Neural cell (in vitro differentiated cells): Measurements from ENCODE around the gene EFCAB12. TPM values are rescaled to one million over a fixed set of nuclear protein-coding genes. Genes with fewer than 3 reads are reported as not detected.

ENCODE experiments used
- H2AFZ ChIP-seq: fragments of 200-600, 300-800 bp; sonication (generic), shearing (Covaris generic); 2 replicates; pipeline ENCODE4 v1.6.0; 2014; ENCODE audit warnings: low read depth, mild to moderate bottlenecking, antibody characterized with exemption, low read length, moderate library complexity
- H3F3A ChIP-seq: fragments of 200-600 bp; shearing (Covaris generic); 2 replicates; pipeline ENCODE4 v1.6.1; 2016; ENCODE audit warnings: mild to moderate bottlenecking, moderate library complexity, mixed read lengths, antibody characterized with exemption, low read length; ENCODE audit not compliant: insufficient read depth, poor library complexity, severe bottlenecking
- H3K27ac ChIP-seq: fragments of 200-600, 300-800 bp; sonication (generic), shearing (Covaris generic); 2 replicates; pipeline ENCODE4 v1.5.1; 2014; ENCODE audit warnings: mild to moderate bottlenecking, low read length, moderate library complexity
- H3K27me3 ChIP-seq: fragments of 300-800, 200-600 bp; sonication (generic), shearing (Covaris generic); 2 replicates; pipeline ENCODE4 v1.6.0; 2014; ENCODE audit warnings: mild to moderate bottlenecking, low read depth, low read length, moderate library complexity; ENCODE audit not compliant: insufficient read depth
- H3K36me3 ChIP-seq: fragments of 300-800, 200-600 bp; sonication (generic), shearing (Covaris generic); 2 replicates; pipeline ENCODE4 v1.5.1; 2014; ENCODE audit warnings: mild to moderate bottlenecking, antibody characterized with exemption, low read length, moderate library complexity; ENCODE audit not compliant: insufficient read depth
- H3K4me2 ChIP-seq: fragments of 300-800, 200-600 bp; sonication (generic), shearing (Covaris generic); 2 replicates; pipeline ENCODE4 v1.6.0; 2014; ENCODE audit warnings: mild to moderate bottlenecking, low read length
- H3K4me3 ChIP-seq: fragments of 300-800, 200-600 bp; sonication (generic), shearing (Covaris generic); 2 replicates; pipeline ENCODE4 v1.5.1; 2014; ENCODE audit warnings: mild to moderate bottlenecking, low read length, moderate library complexity
- H3K79me2 ChIP-seq: fragments of 200-600 bp; shearing (Covaris generic); replicated peaks from 2 replicates; pipeline ENCODE4 v1.6.0; 2014; ENCODE audit warnings: mild to moderate bottlenecking, low read length, moderate library complexity; ENCODE audit not compliant: insufficient read depth
- H3K9ac ChIP-seq: fragments of 300-800, 200-600 bp; sonication (generic), shearing (Covaris generic); 2 replicates; pipeline ENCODE4 v1.6.1; 2016; ENCODE audit warnings: mild to moderate bottlenecking, low read length, mixed read lengths
- H3K9me2 ChIP-seq: fragments of 200-600 bp; shearing (Covaris generic); 2 replicates; pipeline ENCODE4 v1.6.1; 2016; ENCODE audit warnings: mild to moderate bottlenecking, low read length, mixed read lengths; ENCODE audit not compliant: insufficient read depth
- H3K9me3 ChIP-seq: fragments of 200-600, 300-800 bp; sonication (generic), shearing (Covaris generic); 2 replicates; pipeline ENCODE4 v1.6.1; 2016; ENCODE audit warnings: mild to moderate bottlenecking, mixed run types, low read length, moderate library complexity, mixed read lengths
- H4K20me1 ChIP-seq: fragments of 200-600 bp; shearing (Covaris generic); 2 replicates; pipeline ENCODE4 v1.6.1; 2016; ENCODE audit warnings: mild to moderate bottlenecking, mixed run types; ENCODE audit not compliant: insufficient read depth
- EP300 ChIP-seq: fragments of 450-650 bp; conservative IDR thresholded peaks from 2 replicates; pipeline ENCODE4 v1.6.1; 2014; ENCODE audit warnings: antibody characterized with exemption, mild to moderate bottlenecking, moderate library complexity; ENCODE audit not compliant: poor library complexity, severe bottlenecking
- EZH2 ChIP-seq: fragments of 200-600, 300-800 bp; shearing (Covaris generic), sonication (generic); IDR thresholded peaks from 2 replicates; pipeline ENCODE4 v1.6.1; 2014; ENCODE audit warnings: antibody characterized with exemption, low read length, borderline replicate concordance, mild to moderate bottlenecking; ENCODE audit not compliant: insufficient read depth, poor library complexity, severe bottlenecking
- MXI1 ChIP-seq: fragments of 450-650 bp; conservative IDR thresholded peaks from 2 replicates; pipeline ENCODE4 v1.6.1; 2014; ENCODE audit warnings: antibody characterized with exemption, mild to moderate bottlenecking; ENCODE audit not compliant: poor library complexity, severe bottlenecking
- POLR2AphosphoS5 ChIP-seq: IDR thresholded peaks from 2 replicates; pipeline ENCODE4 v1.6.1; 2012
- RAD21 ChIP-seq: fragments of 450-650 bp; conservative IDR thresholded peaks from 2 replicates; pipeline ENCODE4 v1.6.1; 2014; ENCODE audit warnings: antibody characterized with exemption, mild to moderate bottlenecking, moderate library complexity
- REST ChIP-seq: IDR thresholded peaks from 2 replicates; pipeline ENCODE4 v1.6.1; 2012; ENCODE audit warnings: borderline replicate concordance
- SMC3 ChIP-seq: fragments of 450-650 bp; conservative IDR thresholded peaks from 2 replicates; pipeline ENCODE4 v1.6.1; 2014; ENCODE audit warnings: antibody characterized with exemption, mild to moderate bottlenecking, moderate library complexity; ENCODE audit not compliant: poor library complexity
- TAF1 ChIP-seq: IDR thresholded peaks from 2 replicates; pipeline ENCODE4 v1.6.1; 2012; ENCODE audit warnings: low read depth
- polyA plus RNA-seq: library from polyadenylated mRNA; depleted of rRNA; stranded (reverse); fragments of >200 nt; gene quantifications from 2 replicates; pipeline ENCODE4 v1.2.3, GENCODE V29; 2014
- TF ChIP-seq, protein P1 (sequence below): fragments of 450-650 bp; IDR thresholded peaks from 2 replicates; pipeline ENCODE4 v1.5.1; 2014; ENCODE audit warnings: antibody characterized with exemption, mild to moderate bottlenecking, moderate library complexity; ENCODE audit not compliant: poor library complexity, severe bottlenecking

The EFCAB12 gene
- polyA plus RNA-seq, 1 donor from 2014 or later, result 0.32 TPM

GRCh38 chr3:129353589-129353941, 74.9 kb downstream of the EFCAB12 start:
- H3K9me2 ChIP-seq, result no peaks in the 10 kb centered on the region

GRCh38 chr3:129352650-129353588, 75.5 kb downstream of the EFCAB12 start:
- Histone ChIP-seq H3K27ac (no peak overlapping the region), H3K9me3 (no peaks in the 10 kb centered on the region), H4K20me1 (no peaks in the 10 kb centered on the region), H3K4me2 (no peak overlapping the region), H3K9me2 (no peaks in the 10 kb centered on the region), H3K27me3 (no peaks in the 10 kb centered on the region), H3K79me2 (no peaks in the 10 kb centered on the region), H3K36me3 (no peaks in the 10 kb centered on the region), H3K4me3 (no peak overlapping the region), H3K9ac (no peak overlapping the region), H2AFZ (no peak overlapping the region), H3F3A (no peaks in the 10 kb centered on the region)
- TF ChIP-seq EP300, result no peak
- TF ChIP-seq MXI1, result no peak
- TF ChIP-seq, protein P1, sequence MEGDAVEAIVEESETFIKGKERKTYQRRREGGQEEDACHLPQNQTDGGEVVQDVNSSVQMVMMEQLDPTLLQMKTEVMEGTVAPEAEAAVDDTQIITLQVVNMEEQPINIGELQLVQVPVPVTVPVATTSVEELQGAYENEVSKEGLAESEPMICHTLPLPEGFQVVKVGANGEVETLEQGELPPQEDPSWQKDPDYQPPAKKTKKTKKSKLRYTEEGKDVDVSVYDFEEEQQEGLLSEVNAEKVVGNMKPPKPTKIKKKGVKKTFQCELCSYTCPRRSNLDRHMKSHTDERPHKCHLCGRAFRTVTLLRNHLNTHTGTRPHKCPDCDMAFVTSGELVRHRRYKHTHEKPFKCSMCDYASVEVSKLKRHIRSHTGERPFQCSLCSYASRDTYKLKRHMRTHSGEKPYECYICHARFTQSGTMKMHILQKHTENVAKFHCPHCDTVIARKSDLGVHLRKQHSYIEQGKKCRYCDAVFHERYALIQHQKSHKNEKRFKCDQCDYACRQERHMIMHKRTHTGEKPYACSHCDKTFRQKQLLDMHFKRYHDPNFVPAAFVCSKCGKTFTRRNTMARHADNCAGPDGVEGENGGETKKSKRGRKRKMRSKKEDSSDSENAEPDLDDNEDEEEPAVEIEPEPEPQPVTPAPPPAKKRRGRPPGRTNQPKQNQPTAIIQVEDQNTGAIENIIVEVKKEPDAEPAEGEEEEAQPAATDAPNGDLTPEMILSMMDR, result no peak
- TF ChIP-seq RAD21, result no peak
- no peak for TF ChIP-seq TAF1

More at GRCh38 chr3:129353589-129353941, 74.9 kb downstream of the EFCAB12 start:
- no peaks in the 10 kb centered on the region for H3K36me3 ChIP-seq
- no peaks in the 10 kb centered on the region for H4K20me1 ChIP-seq
- no peak overlapping the region for H2AFZ ChIP-seq
- no peaks in the 10 kb centered on the region for H3K79me2 ChIP-seq
- H3K4me3 ChIP-seq, result no peak overlapping the region
- H3K9me3 ChIP-seq, result no peaks in the 10 kb centered on the region
- H3F3A ChIP-seq, result no peaks in the 10 kb centered on the region
- no peaks in the 10 kb centered on the region for H3K27me3 ChIP-seq
- no peak overlapping the region for H3K4me2 ChIP-seq
- no peak overlapping the region for H3K9ac ChIP-seq
- TF ChIP-seq, protein P1, result no peak
- TF ChIP-seq TAF1 (no peak), POLR2AphosphoS5 (no peak), RAD21 (no peak), REST (no peak), MXI1 (no peak), EZH2 (no peak), SMC3 (no peak), EP300 (no peak)
- no peak overlapping the region for H3K27ac ChIP-seq
